ENCODE measurements around the gene DLG1.
"Not testable (repeated sequence)": the region's sequence is repeated elsewhere in the genome, so short reads cannot be mapped to it uniquely, and the experiment has no call there.

DLG1 gene

GRCh38 chr3:197239857-197240256 lies 58.6 kb downstream of the DLG1 start:
- DNase-seq = no peak

- DNase-seq = no peak
Observed at GRCh38 chr3:197238842-197239241, 59.6 kb downstream of the DLG1 start.

- no peak for DNase-seq
Observed at GRCh38 chr3:197237897-197238296, 60.5 kb downstream of the DLG1 start.

- no peak for DNase-seq
Observed at GRCh38 chr3:197236362-197236761, 62.0 kb downstream of the DLG1 start.

GRCh38 chr3:197234947-197235914 lies 63.2 kb downstream of the DLG1 start:
- DNase-seq = no peak

- no peak for DNase-seq
Observed at GRCh38 chr3:197231321-197231720, 67.1 kb downstream of the DLG1 start.

- no peak for DNase-seq
Observed at GRCh38 chr3:197229836-197230235, 68.6 kb downstream of the DLG1 start.

GRCh38 chr3:197229178-197229577 lies 69.2 kb downstream of the DLG1 start:
- no peak for DNase-seq

- no peak for DNase-seq
Observed at GRCh38 chr3:197227780-197228574, 70.4 kb downstream of the DLG1 start.

GRCh38 chr3:197226179-197226578 lies 72.2 kb downstream of the DLG1 start:
- DNase-seq = no peak

GRCh38 chr3:197225579-197225978 lies 72.8 kb downstream of the DLG1 start:
- no peak for DNase-seq

- no peak for DNase-seq
Observed at GRCh38 chr3:197224034-197224444, 74.4 kb downstream of the DLG1 start.

GRCh38 chr3:197222937-197223370 lies 75.5 kb downstream of the DLG1 start:
- no peak for DNase-seq

GRCh38 chr3:197219619-197220018 lies 78.8 kb downstream of the DLG1 start:
- DNase-seq = no peak

GRCh38 chr3:197218210-197218609 lies 80.2 kb downstream of the DLG1 start:
- no peak for DNase-seq

GRCh38 chr3:197216914-197217313 lies 81.5 kb downstream of the DLG1 start:
- no peak for DNase-seq

- no peak for DNase-seq
Observed at GRCh38 chr3:197216169-197216860, 82.1 kb downstream of the DLG1 start.

- DNase-seq = no peak
Observed at GRCh38 chr3:197212290-197212689, 86.1 kb downstream of the DLG1 start.

GRCh38 chr3:197211698-197212097 lies 86.7 kb downstream of the DLG1 start:
- DNase-seq = not testable (repeated sequence)

- DNase-seq = no peak
Observed at GRCh38 chr3:197209366-197210260, 88.8 kb downstream of the DLG1 start.

GRCh38 chr3:197206913-197207312 lies 91.5 kb downstream of the DLG1 start:
- DNase-seq = no peak

- DNase-seq = no peak
Observed at GRCh38 chr3:197205675-197206074, 92.7 kb downstream of the DLG1 start.

Measured in activated gamma-delta T cell treated with Interleukin-2 at 50 U/mL for 16 hours (primary cell).